Activated CD4-positive, alpha-beta T cell treated with anti-CD3 and anti-CD28 coated beads, Interleukin-2, amount 50 U/mL, for 1 hour (primary cell): ENCODE data around the gene REG1A.

ENCODE experiments used
- DNase-seq: peaks from one replicate; pipeline ENCODE4 v3.0.0-alpha.2; 2020

The REG1A gene

GRCh38 chr2:79120194-79120713 is at the start of gene REG1A:
REG1A (plus strand) TSS chr2:79120488; CDS start chr2:79120862, 374 bp downstream.
- DNase-seq, result no peak

- DNase-seq, result no peak
Observed at GRCh38 chr2:79071078-79071477, 49.2 kb upstream of the REG1A start.

- DNase-seq, result no peak
Observed at GRCh38 chr2:79082987-79083386, 37.3 kb upstream of the REG1A start.

- no peak for DNase-seq
Observed at GRCh38 chr2:79083597-79084251, 36.6 kb upstream of the REG1A start.

GRCh38 chr2:79084495-79085135 is 35.7 kb upstream of the REG1A start:
- DNase-seq, result no peak

GRCh38 chr2:79085382-79085781 is 34.9 kb upstream of the REG1A start:
- no peak for DNase-seq

- no peak for DNase-seq
Observed at GRCh38 chr2:79086255-79086654, 34.0 kb upstream of the REG1A start.

GRCh38 chr2:79087785-79088364 is 32.4 kb upstream of the REG1A start, which contains the start of gene REG1B:
REG1B (minus strand) TSS chr2:79087993; CDS start chr2:79087612, 381 bp downstream.
- no peak for DNase-seq

- DNase-seq, result no peak
Observed at GRCh38 chr2:79090693-79091092, 29.6 kb upstream of the REG1A start.

GRCh38 chr2:79097843-79098242 is 22.4 kb upstream of the REG1A start:
- no peak for DNase-seq

- DNase-seq, result no peak
Observed at GRCh38 chr2:79099140-79099686, 21.1 kb upstream of the REG1A start.

GRCh38 chr2:79100285-79100684 is 20.0 kb upstream of the REG1A start:
- DNase-seq, result no peak

- DNase-seq, result no peak
Observed at GRCh38 chr2:79101024-79101423, 19.3 kb upstream of the REG1A start.

GRCh38 chr2:79103214-79103613 is 17.1 kb upstream of the REG1A start:
- DNase-seq, result no peak

- DNase-seq, result no peak
Observed at GRCh38 chr2:79105259-79105658, 15.0 kb upstream of the REG1A start.

GRCh38 chr2:79112269-79112668 is 8.0 kb upstream of the REG1A start:
- no peak for DNase-seq

GRCh38 chr2:79114797-79115494 is 5.3 kb upstream of the REG1A start:
- DNase-seq, result no peak

GRCh38 chr2:79116997-79117928 is 3.0 kb upstream of the REG1A start:
- no peak for DNase-seq

GRCh38 chr2:79122676-79123075 is 2.4 kb downstream of the REG1A start:
- no peak for DNase-seq

- DNase-seq, result no peak
Observed at GRCh38 chr2:79124907-79125720, 4.8 kb downstream of the REG1A start.

GRCh38 chr2:79125721-79125985 is 5.4 kb downstream of the REG1A start:
- DNase-seq, result no peak
